Mucosa of gallbladder (tissue), 1 donor: ENCODE data around the gene SNRNP35. TPM values are rescaled to one million over a fixed set of nuclear protein-coding genes. Genes with fewer than 3 reads are reported as not detected.
"Not testable (repeated sequence)": the region's sequence is repeated elsewhere in the genome, so short reads cannot be mapped to it uniquely, and the experiment has no call there.

Experiments used
- DNase-seq: peaks from one replicate; pipeline ENCODE4 v3.0.0-alpha.2; 2020; ENCODE audit warnings: low spot score
- total RNA-seq: library from RNA; stranded (reverse); gene quantifications from one replicate; pipeline ENCODE4 v1.2.1, GENCODE V29; 2021
- donor health status: DM: no; HTN: no; CAD: no.

Gene SNRNP35
- 22.0 TPM for total RNA-seq

GRCh38 chr12:123457980-123458779, at the start of gene SNRNP35:
TSS of gene SNRNP35 (plus strand) at chr12:123458139. CDS start at chr12:123465541, 7,402 bp downstream.
- DNase-seq = peak; percentile 80

GRCh38 chr12:123408619-123409018, 49.3 kb upstream of the SNRNP35 start:
- DNase-seq = not testable (repeated sequence)

- DNase-seq = not testable (repeated sequence)
Measured at GRCh38 chr12:123409284-123410040, 48.5 kb upstream of the SNRNP35 start.

GRCh38 chr12:123410041-123410412, 47.9 kb upstream of the SNRNP35 start:
- DNase-seq = no peak

- DNase-seq = no peak
Measured at GRCh38 chr12:123421314-123421713, 36.6 kb upstream of the SNRNP35 start.

GRCh38 chr12:123427036-123427769, 30.7 kb upstream of the SNRNP35 start:
- no peak for DNase-seq

GRCh38 chr12:123428591-123428990, 29.3 kb upstream of the SNRNP35 start:
- DNase-seq = no peak

GRCh38 chr12:123429101-123429500, 28.8 kb upstream of the SNRNP35 start:
- not testable (repeated sequence) for DNase-seq

GRCh38 chr12:123431951-123432817, 25.8 kb upstream of the SNRNP35 start:
- not testable (repeated sequence) for DNase-seq

- DNase-seq = no peak
Measured at GRCh38 chr12:123433615-123434014, 24.3 kb upstream of the SNRNP35 start.

- DNase-seq = no peak
Measured at GRCh38 chr12:123435636-123436016, 22.3 kb upstream of the SNRNP35 start.

- DNase-seq = peak; percentile 90
Measured at GRCh38 chr12:123436017-123436964, 21.6 kb upstream of the SNRNP35 start, which contains the start of gene RILPL2. TSS of gene RILPL2 (minus strand) at chr12:123436684. CDS start at chr12:123436420, 264 bp downstream.

GRCh38 chr12:123441523-123442164, 16.3 kb upstream of the SNRNP35 start:
- no peak for DNase-seq

- no peak for DNase-seq
Measured at GRCh38 chr12:123442774-123443173, 15.2 kb upstream of the SNRNP35 start.

- no peak for DNase-seq
Measured at GRCh38 chr12:123444092-123445026, 13.6 kb upstream of the SNRNP35 start.

GRCh38 chr12:123445388-123446332, 12.3 kb upstream of the SNRNP35 start:
- DNase-seq = no peak

GRCh38 chr12:123446333-123446713, 11.6 kb upstream of the SNRNP35 start:
- DNase-seq = no peak
